ENCODE measurements around the gene FHL3. TPM values are rescaled to one million over a fixed set of nuclear protein-coding genes. Genes with fewer than 3 reads are reported as not detected.
"Not testable (repeated sequence)": the region's sequence is repeated elsewhere in the genome, so short reads cannot be mapped to it uniquely, and the experiment has no call there.

The FHL3 gene
- total and polyA plus RNA-seq, 5 donors: 8.1 to 15.6 (median 9.5) TPM

GRCh38 chr1:37973684-37974083 lies 31.6 kb downstream of the FHL3 start:
- H3K4me1 ChIP-seq (ENCODE audit: control insufficient read depth, insufficient read depth, low read length); ATAC-seq; H3K27ac ChIP-seq (ENCODE audit: low read length); intact Hi-C loops (cut with DNase I); H3K27me3 ChIP-seq (ENCODE audit: control insufficient read depth, insufficient read depth); H3K4me3 ChIP-seq (ENCODE audit: low read length); H3K9me3 ChIP-seq (ENCODE audit: control insufficient read depth, low read length); DNase-seq: not testable (repeated sequence)
- WGBS: 95% methylated on average over 5 of the region's 5 CpGs

GRCh38 chr1:37965301-37965700 lies 40.0 kb downstream of the FHL3 start:
- H3K4me3 ChIP-seq (ENCODE audit: low read length): no peak overlapping the region
- ATAC-seq (no peak), DNase-seq (no peak)
- no peaks in the 10 kb centered on the region for H3K9me3 ChIP-seq (ENCODE audit: control insufficient read depth, low read length)
- H3K27me3 ChIP-seq (ENCODE audit: control insufficient read depth, insufficient read depth): no peaks in the 10 kb centered on the region
- 96% methylated on average over 4 of the region's 4 CpGs for WGBS
- intact Hi-C loops (cut with DNase I): loop anchor here in 1 of 4 donors (10.0 kb wide), 1 partner anchor 80 kb away; no protein-coding TSS in a partner anchor
- no peaks in the 10 kb centered on the region for H3K4me1 ChIP-seq (ENCODE audit: control insufficient read depth, insufficient read depth, low read length)
- no peak overlapping the region for H3K27ac ChIP-seq (ENCODE audit: low read length)

- intact Hi-C loops (cut with DNase I): loop anchor here in 1 of 4 donors (10.0 kb wide), 1 partner anchor 79 kb away; no protein-coding TSS in a partner anchor
- not testable (repeated sequence) for ATAC-seq; H3K4me3 ChIP-seq (ENCODE audit: low read length); H3K27ac ChIP-seq (ENCODE audit: low read length); H3K4me1 ChIP-seq (ENCODE audit: control insufficient read depth, insufficient read depth, low read length); H3K27me3 ChIP-seq (ENCODE audit: control insufficient read depth, insufficient read depth); H3K9me3 ChIP-seq (ENCODE audit: control insufficient read depth, low read length); DNase-seq
- WGBS: 94% methylated on average over 12 of the region's 12 CpGs
These were observed 41.2 kb downstream of the FHL3 start for GRCh38 chr1:37964106-37964505.

GRCh38 chr1:37958690-37959089 lies 46.6 kb downstream of the FHL3 start:
- no peaks in the 10 kb centered on the region for H3K4me1 ChIP-seq (ENCODE audit: control insufficient read depth, insufficient read depth, low read length)
- ATAC-seq: no peak
- intact Hi-C loops (cut with DNase I): no loop called here
- WGBS: 92% methylated on average over 2 of the region's 2 CpGs
- DNase-seq: no peak
- H3K9me3 ChIP-seq (ENCODE audit: control insufficient read depth, low read length): no peaks in the 10 kb centered on the region
- no peak overlapping the region for H3K27ac ChIP-seq (ENCODE audit: low read length)
- H3K4me3 ChIP-seq (ENCODE audit: low read length): no peak overlapping the region
- no peaks in the 10 kb centered on the region for H3K27me3 ChIP-seq (ENCODE audit: control insufficient read depth, insufficient read depth)

GRCh38 chr1:37955685-37956084 lies 49.6 kb downstream of the FHL3 start:
- intact Hi-C loops (cut with DNase I): no loop called here
- H3K4me1 ChIP-seq (ENCODE audit: control insufficient read depth, insufficient read depth, low read length): no peaks in the 10 kb centered on the region
- no peak overlapping the region for H3K27ac ChIP-seq (ENCODE audit: low read length)
- H3K9me3 ChIP-seq (ENCODE audit: control insufficient read depth, low read length): no peaks in the 10 kb centered on the region
- ATAC-seq: no peak
- no peak overlapping the region for H3K4me3 ChIP-seq (ENCODE audit: low read length)
- DNase-seq: no peak
- 76% methylated on average over 3 of the region's 3 CpGs for WGBS
- H3K27me3 ChIP-seq (ENCODE audit: control insufficient read depth, insufficient read depth): no peaks in the 10 kb centered on the region

GRCh38 chr1:37954316-37954971 lies 50.9 kb downstream of the FHL3 start:
- ATAC-seq (no peak), DNase-seq (no peak)
- no peak overlapping the region for H3K27ac ChIP-seq (ENCODE audit: low read length)
- H3K27me3 ChIP-seq (ENCODE audit: control insufficient read depth, insufficient read depth): no peaks in the 10 kb centered on the region
- 61% methylated on average over 3 of the region's 3 CpGs for WGBS
- no peak overlapping the region for H3K4me3 ChIP-seq (ENCODE audit: low read length)
- intact Hi-C loops (cut with DNase I): no loop called here
- H3K9me3 ChIP-seq (ENCODE audit: control insufficient read depth, low read length): no peaks in the 10 kb centered on the region
- H3K4me1 ChIP-seq (ENCODE audit: control insufficient read depth, insufficient read depth, low read length): no peaks in the 10 kb centered on the region

GRCh38 chr1:37952738-37953137 lies 52.6 kb downstream of the FHL3 start:
- Histone ChIP-seq H3K27me3 (ENCODE audit: control insufficient read depth, insufficient read depth) (no peaks in the 10 kb centered on the region), H3K4me1 (ENCODE audit: control insufficient read depth, insufficient read depth, low read length) (no peaks in the 10 kb centered on the region), H3K4me3 (ENCODE audit: low read length) (no peak overlapping the region), H3K9me3 (ENCODE audit: control insufficient read depth, low read length) (no peaks in the 10 kb centered on the region), H3K27ac (ENCODE audit: low read length) (no peak overlapping the region)
- DNase-seq (no peak), ATAC-seq (no peak)
- intact Hi-C loops (cut with DNase I): no loop called here
- 90% methylated on average over 3 of the region's 3 CpGs for WGBS

GRCh38 chr1:37951783-37952624 lies 53.3 kb downstream of the FHL3 start:
- H3K27ac ChIP-seq (ENCODE audit: low read length): no peak overlapping the region
- DNase-seq: no peak
- H3K27me3 ChIP-seq (ENCODE audit: control insufficient read depth, insufficient read depth): no peaks in the 10 kb centered on the region
- H3K9me3 ChIP-seq (ENCODE audit: control insufficient read depth, low read length): no peaks in the 10 kb centered on the region
- H3K4me3 ChIP-seq (ENCODE audit: low read length): no peak overlapping the region
- WGBS: 71% methylated on average over 4 of the region's 4 CpGs
- ATAC-seq: no peak
- peaks cover 2% of the 10 kb centered on the region for H3K4me1 ChIP-seq (ENCODE audit: control insufficient read depth, insufficient read depth, low read length)
- intact Hi-C loops (cut with DNase I): no loop called here

- Histone ChIP-seq H3K4me1 (ENCODE audit: control insufficient read depth, insufficient read depth, low read length) (peaks cover 2% of the 10 kb centered on the region), H3K27ac (ENCODE audit: low read length) (no peak overlapping the region), H3K9me3 (ENCODE audit: control insufficient read depth, low read length) (no peaks in the 10 kb centered on the region), H3K27me3 (ENCODE audit: control insufficient read depth, insufficient read depth) (no peaks in the 10 kb centered on the region), H3K4me3 (ENCODE audit: low read length) (no peak overlapping the region)
- intact Hi-C loops (cut with DNase I): no loop called here
- DNase-seq (no peak), ATAC-seq (no peak)
- 81% methylated on average over 11 of the region's 11 CpGs for WGBS
These were observed 54.1 kb downstream of the FHL3 start for GRCh38 chr1:37951041-37951782.

- Histone ChIP-seq H3K4me1 (ENCODE audit: control insufficient read depth, insufficient read depth, low read length) (peaks cover 2% of the 10 kb centered on the region), H3K27me3 (ENCODE audit: control insufficient read depth, insufficient read depth) (no peaks in the 10 kb centered on the region), H3K4me3 (ENCODE audit: low read length) (no peak overlapping the region), H3K9me3 (ENCODE audit: control insufficient read depth, low read length) (no peaks in the 10 kb centered on the region), H3K27ac (ENCODE audit: low read length) (no peak overlapping the region)
- ATAC-seq (no peak), DNase-seq (no peak)
- intact Hi-C loops (cut with DNase I): no loop called here
- 54% methylated on average over 6 of the region's 6 CpGs for WGBS
These were observed 55.7 kb downstream of the FHL3 start for GRCh38 chr1:37949524-37950152.
